Neural cell (in vitro differentiated cells): Measurements from ENCODE around the gene GCNT2.

Source experiments
- EZH2 ChIP-seq: fragments of 200-600, 300-800 bp; shearing (Covaris generic), sonication (generic); IDR thresholded peaks from 2 replicates; pipeline ENCODE4 v1.6.1; 2014; ENCODE audit warnings: antibody characterized with exemption, low read length, borderline replicate concordance, mild to moderate bottlenecking; ENCODE audit not compliant: insufficient read depth, poor library complexity, severe bottlenecking
- POLR2AphosphoS5 ChIP-seq: IDR thresholded peaks from 2 replicates; pipeline ENCODE4 v1.6.1; 2012
- TAF1 ChIP-seq: IDR thresholded peaks from 2 replicates; pipeline ENCODE4 v1.6.1; 2012; ENCODE audit warnings: low read depth
- TF ChIP-seq, protein P1 (sequence below): fragments of 450-650 bp; IDR thresholded peaks from 2 replicates; pipeline ENCODE4 v1.5.1; 2014; ENCODE audit warnings: antibody characterized with exemption, mild to moderate bottlenecking, moderate library complexity; ENCODE audit not compliant: poor library complexity, severe bottlenecking

DNA sequence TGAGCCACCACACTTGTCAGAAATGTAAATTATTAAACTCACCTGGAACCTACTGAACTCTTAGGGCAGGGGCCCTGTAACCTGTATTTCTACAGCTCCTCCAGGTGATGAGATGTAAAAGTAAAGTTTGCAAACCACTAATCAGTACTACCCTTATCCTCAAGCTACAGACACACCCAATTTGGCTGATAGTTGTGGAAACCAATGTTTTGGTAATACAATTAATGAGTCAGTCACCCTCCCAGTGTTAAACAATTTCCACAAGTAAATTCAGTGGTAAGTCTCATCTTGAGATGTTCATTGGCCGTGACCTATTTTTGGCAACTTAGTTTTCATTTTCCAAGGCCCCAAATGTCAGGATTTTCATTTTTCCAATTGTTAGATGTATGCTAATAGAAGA lies 29.6 kb downstream of the GCNT2 start:
- TF ChIP-seq, protein P1, sequence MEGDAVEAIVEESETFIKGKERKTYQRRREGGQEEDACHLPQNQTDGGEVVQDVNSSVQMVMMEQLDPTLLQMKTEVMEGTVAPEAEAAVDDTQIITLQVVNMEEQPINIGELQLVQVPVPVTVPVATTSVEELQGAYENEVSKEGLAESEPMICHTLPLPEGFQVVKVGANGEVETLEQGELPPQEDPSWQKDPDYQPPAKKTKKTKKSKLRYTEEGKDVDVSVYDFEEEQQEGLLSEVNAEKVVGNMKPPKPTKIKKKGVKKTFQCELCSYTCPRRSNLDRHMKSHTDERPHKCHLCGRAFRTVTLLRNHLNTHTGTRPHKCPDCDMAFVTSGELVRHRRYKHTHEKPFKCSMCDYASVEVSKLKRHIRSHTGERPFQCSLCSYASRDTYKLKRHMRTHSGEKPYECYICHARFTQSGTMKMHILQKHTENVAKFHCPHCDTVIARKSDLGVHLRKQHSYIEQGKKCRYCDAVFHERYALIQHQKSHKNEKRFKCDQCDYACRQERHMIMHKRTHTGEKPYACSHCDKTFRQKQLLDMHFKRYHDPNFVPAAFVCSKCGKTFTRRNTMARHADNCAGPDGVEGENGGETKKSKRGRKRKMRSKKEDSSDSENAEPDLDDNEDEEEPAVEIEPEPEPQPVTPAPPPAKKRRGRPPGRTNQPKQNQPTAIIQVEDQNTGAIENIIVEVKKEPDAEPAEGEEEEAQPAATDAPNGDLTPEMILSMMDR, result no peak
- TF ChIP-seq EZH2 (no peak), TAF1 (no peak), POLR2AphosphoS5 (no peak)
